ENCODE data around the gene TBCE. TPM values are rescaled to one million over a fixed set of nuclear protein-coding genes. Genes with fewer than 3 reads are reported as not detected.
A peak's percentile ranks its signal among the peaks of the same experiment; 100 is the strongest.

Gene TBCE
- total and polyA plus RNA-seq, 2 donors (not counting 1 experiment from before 2014, with no cell fraction given), result 31.4 to 46.9 TPM

- peak overlapping the region; percentile 83 for H3K27ac ChIP-seq (ENCODE audit: insufficient read depth, low read length)
- no peaks in the 10 kb centered on the region for H3K27me3 ChIP-seq (ENCODE audit: control insufficient read depth, insufficient read depth, low read length)
- H2AFZ ChIP-seq (ENCODE audit: low read length), result no peak overlapping the region
- H3K79me2 ChIP-seq (ENCODE audit: control insufficient read depth, insufficient read depth, low read length), result peaks cover 87% of the 10 kb centered on the region
- H3K36me3 ChIP-seq (ENCODE audit: control insufficient read depth, insufficient read depth, low read length), result no peaks in the 10 kb centered on the region
- peaks cover 3% of the 10 kb centered on the region for H3K4me1 ChIP-seq (ENCODE audit: control insufficient read depth, extremely low read depth, insufficient read depth, low read length)
- H3K9ac ChIP-seq (ENCODE audit: insufficient read depth, low read length), result peak overlapping the region; percentile 92
- peak overlapping the region; percentile 86 to 93 (median 88) for H3K4me3 ChIP-seq (replicated peaks in 1 of 4; ENCODE audit: control extremely low read depth in 1 of 4, insufficient read depth in 1 of 4, low read depth in 3 of 4, low read length in 4 of 4)
- H3K4me2 ChIP-seq (ENCODE audit: extremely low read depth, insufficient read depth, low read length), result peak overlapping the region; percentile 49
- peak in 1 of 2 donors; percentile 25 for DNase-seq (ENCODE audit: low read depth in 2 of 2)
- TF ChIP-seq EZH2 (IDR thresholded peaks at IDR 0.05; ENCODE audit: low read length, missing control alignments), result no peak
- TF ChIP-seq CTCF (conservative IDR thresholded peaks at IDR 0.05 in 1 of 2, IDR thresholded peaks at IDR 0.05 in 1 of 2; ENCODE audit: low read depth in 1 of 2, low read length in 2 of 2), result no peak
- H3K9me3 ChIP-seq (ENCODE audit: control insufficient read depth, insufficient read depth, low read depth, low read length), result no peaks in the 10 kb centered on the region
- H4K20me1 ChIP-seq (ENCODE audit: control insufficient read depth, extremely low read depth, insufficient read depth, low read length), result no peaks in the 10 kb centered on the region
Observed at GRCh38 chr1:235326719-235327558, 40.3 kb upstream of the TBCE start.

GRCh38 chr1:235327559-235328270, 39.5 kb upstream of the TBCE start, which contains the start of gene ARID4B:
Gene ARID4B, minus strand, starts transcription at chr1:235328179. Its CDS starts 1,260 bp downstream, at chr1:235326919.
- peaks cover 87% of the 10 kb centered on the region for H3K79me2 ChIP-seq (ENCODE audit: control insufficient read depth, insufficient read depth, low read length)
- peak within 1 kb of the TSS; percentile 96 for H2AFZ ChIP-seq (ENCODE audit: low read length)
- no peaks in the 10 kb centered on the region for H3K36me3 ChIP-seq (ENCODE audit: control insufficient read depth, insufficient read depth, low read length)
- no peaks in the 10 kb centered on the region for H3K9me3 ChIP-seq (ENCODE audit: control insufficient read depth, insufficient read depth, low read depth, low read length)
- no peaks in the 10 kb centered on the region for H3K27me3 ChIP-seq (ENCODE audit: control insufficient read depth, insufficient read depth, low read length)
- H3K4me3 ChIP-seq (replicated peaks in 1 of 4; ENCODE audit: control extremely low read depth in 1 of 4, insufficient read depth in 1 of 4, low read depth in 3 of 4, low read length in 4 of 4), result peak within 1 kb of the TSS; percentile 88 to 94 (median 89)
- no peaks in the 10 kb centered on the region for H4K20me1 ChIP-seq (ENCODE audit: control insufficient read depth, extremely low read depth, insufficient read depth, low read length)
- no peak for DNase-seq (ENCODE audit: low read depth in 2 of 2)
- TF ChIP-seq CTCF (conservative IDR thresholded peaks at IDR 0.05 in 1 of 2, IDR thresholded peaks at IDR 0.05 in 1 of 2; ENCODE audit: low read depth in 1 of 2, low read length in 2 of 2) (no peak), EZH2 (IDR thresholded peaks at IDR 0.05; ENCODE audit: low read length, missing control alignments) (no peak)
- H3K4me2 ChIP-seq (ENCODE audit: extremely low read depth, insufficient read depth, low read length), result peak within 1 kb of the TSS; percentile 88
- H3K4me1 ChIP-seq (ENCODE audit: control insufficient read depth, extremely low read depth, insufficient read depth, low read length), result peaks cover 3% of the 10 kb centered on the region
- H3K9ac ChIP-seq (ENCODE audit: insufficient read depth, low read length), result peak within 1 kb of the TSS; percentile 92
- peak within 1 kb of the TSS; percentile 93 for H3K27ac ChIP-seq (ENCODE audit: insufficient read depth, low read length)
